Stimulated activated CD4-positive, alpha-beta T cell treated with anti-CD3 and anti-CD28 coated beads, Interleukin-12 subunit alpha, Interleukin-12 subunit beta, amount 100 ng/mL, for 4 hours (primary cell): ENCODE results near the gene TBC1D14.
"Not testable (repeated sequence)": the region's sequence is repeated elsewhere in the genome, so short reads cannot be mapped to it uniquely, and the experiment has no call there.

ENCODE experiments used
- DNase-seq: peaks from one replicate; pipeline ENCODE4 v3.0.0-alpha.2; 2020

Gene TBC1D14

DNA sequence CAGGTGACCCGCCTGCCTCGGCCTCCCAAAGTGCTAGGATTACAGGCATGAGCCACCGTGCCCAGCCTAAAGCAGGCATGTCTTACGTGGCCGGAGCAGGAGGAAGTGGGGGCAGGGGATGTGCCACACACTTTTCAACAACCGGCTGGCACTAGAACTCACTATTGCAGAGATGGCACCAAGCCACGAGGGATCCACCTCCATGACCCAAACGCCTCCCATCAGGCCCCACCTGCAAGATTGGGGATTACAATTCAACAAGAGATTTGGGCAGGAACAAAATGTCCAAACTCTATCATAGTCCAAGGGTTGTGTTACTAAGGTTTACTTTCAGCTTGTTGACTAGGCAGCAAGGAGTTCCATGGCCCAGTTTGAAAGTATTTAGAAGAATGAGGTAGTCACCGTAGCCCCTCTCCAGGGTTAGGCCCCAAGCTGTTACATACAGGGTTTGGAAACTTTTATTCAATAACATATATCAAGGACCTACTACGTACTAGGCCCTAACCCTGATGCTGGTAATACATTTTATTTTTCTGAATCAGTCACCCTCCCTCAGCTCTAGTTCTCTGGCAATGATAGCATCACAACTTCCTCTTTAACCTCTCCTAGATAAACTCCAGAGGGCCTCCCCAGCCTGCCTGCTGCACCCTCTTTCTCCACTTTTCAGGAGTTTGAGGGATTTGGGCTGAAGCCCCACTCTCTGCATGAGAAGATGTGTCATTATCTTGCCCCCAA, 18.0 kb upstream of the TBC1D14 start:
- no peak for DNase-seq

- no peak for DNase-seq
Observed at GRCh38 chr4:6892190-6892908, 17.3 kb upstream of the TBC1D14 start.

DNA sequence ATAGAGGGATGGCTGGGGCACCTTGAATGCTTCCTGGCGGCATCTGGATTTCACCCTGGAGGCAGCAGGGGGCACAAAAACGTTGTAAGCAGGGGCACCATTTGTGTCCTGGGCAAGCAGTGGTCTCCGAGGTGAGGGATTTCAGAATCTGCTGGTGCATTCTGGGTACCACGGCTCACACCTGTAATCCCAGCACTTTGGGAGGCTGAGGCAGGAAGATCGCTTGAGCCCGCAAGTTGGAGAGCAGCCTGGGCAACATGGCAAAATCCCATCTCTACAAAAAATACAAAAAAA, 16.8 kb upstream of the TBC1D14 start:
- DNase-seq = no peak

DNA sequence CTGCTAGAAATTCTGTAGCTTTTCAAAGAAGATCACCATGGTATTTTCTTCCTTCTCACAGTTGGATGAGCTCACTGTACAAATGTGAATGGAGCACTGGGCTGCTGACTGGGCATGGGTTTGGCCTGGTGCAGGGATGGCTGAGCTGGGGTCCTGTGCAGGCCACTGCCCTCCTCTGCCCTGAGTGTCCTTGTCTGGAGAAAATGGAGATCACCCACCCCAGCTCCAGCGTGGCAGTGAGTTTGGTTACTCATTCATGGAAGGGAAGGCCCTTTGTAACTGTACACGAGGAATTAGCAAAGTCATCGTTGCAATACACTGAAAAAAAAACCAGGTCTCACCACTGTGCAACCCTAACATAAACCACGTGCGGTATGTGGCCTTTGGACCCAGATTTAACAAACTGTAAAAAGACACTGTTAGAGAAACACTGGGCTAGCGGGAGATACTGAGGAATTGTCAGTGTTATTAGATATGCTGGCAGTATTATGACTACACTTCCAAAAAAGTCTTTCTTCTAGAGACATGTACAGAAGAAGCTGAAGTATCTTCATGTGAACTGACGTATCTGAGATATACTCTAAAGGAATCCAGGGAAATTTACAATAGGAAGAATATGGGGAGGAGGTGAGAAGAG, 16.1 kb upstream of the TBC1D14 start:
- no peak for DNase-seq

DNA sequence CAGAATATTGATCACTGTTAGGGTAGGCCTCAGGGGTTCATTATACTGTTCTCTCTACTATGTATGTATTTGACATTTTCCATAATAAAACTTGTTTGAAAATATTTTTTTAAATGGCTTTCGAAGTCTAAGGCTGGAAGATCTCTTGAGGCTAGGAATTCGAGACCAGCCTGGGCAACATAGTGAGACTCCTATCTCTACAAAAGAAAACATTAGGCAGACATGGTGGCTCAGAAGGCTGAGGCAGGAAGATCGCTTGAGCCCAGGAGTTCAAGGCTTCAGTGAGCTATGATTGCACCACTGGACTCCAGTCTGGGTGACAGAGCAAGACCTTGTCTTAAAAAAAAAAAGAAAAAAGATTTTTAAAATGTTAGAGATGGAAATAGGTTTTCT, 15.5 kb upstream of the TBC1D14 start:
- DNase-seq = no peak

- DNase-seq = no peak
Observed at GRCh38 chr4:6894528-6895498, 14.8 kb upstream of the TBC1D14 start.

GRCh38 chr4:6896035-6896434, 13.6 kb upstream of the TBC1D14 start:
- no peak for DNase-seq

DNA sequence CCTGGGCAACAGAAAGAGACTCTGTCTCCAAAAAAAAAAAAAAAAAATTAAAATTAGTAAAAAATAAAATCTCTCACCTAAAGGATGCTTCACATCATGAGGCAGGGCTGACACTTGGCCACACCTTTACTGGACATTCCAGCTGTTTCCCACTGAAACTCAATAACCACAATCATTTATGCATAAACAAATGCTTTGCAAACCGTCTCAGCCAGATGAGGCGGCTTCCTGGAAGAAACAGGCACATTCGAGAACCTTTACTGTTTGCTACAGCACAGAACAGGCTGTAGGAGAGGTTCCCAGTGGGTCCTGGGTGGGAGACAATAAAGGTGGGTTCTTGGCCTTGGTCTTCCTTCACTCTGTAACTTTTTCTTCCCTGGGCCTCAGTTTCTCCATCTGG, 10.9 kb upstream of the TBC1D14 start:
- no peak for DNase-seq

- DNase-seq = no peak
Observed at GRCh38 chr4:6900181-6900812, 9.3 kb upstream of the TBC1D14 start.

DNA sequence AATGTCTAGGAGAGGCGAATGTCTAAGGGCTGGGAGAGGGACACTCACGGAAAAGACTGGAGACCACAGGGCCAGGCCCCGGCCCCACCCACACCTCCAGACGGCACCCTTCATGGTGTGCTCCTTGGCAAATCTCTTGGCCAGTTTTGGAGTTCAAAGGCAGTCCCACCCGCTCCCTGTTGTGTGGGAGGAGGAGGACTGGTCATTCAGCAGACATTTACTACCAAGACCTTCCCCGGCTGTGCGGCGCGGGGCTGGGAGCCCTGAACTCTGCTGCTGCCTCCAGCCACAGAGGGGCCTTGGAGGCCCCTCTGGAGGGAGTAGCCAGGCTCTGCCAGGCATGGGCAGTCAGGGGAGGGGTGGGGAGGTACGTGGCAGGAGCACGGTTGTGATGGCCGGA, 8.7 kb upstream of the TBC1D14 start:
- DNase-seq = no peak

DNA sequence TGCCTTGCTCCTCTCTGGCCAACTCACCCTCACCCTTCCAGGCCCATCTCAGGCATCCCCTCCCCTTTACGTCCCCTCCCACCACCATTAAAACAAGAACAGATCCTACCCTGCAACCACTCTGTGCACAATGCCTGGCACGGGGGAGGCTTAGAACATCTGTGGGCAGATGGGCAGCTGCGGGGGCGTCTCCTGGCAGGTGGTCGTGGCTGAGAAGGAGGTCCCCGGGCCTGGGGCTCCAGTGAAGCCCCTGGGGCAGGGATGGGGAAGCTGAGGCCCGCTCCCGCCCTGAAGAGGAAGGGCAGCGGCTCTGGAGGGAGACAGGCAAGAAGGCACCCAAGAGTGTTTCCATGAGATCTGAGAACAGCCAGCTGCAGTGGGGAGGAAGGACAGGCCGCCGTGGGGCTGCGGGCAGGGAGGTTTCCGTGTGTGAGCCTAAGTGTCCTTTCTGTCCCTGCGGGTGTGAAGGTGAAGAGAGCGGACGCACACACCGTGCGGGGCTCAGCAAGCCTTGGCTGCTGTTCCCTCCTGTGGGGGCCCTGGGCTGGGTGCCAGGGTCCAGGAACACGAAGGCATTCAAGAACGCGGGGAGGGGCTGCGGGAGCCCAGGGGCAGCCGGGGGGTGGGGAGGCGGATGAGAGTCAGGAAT, 7.8 kb upstream of the TBC1D14 start:
- DNase-seq = no peak

- DNase-seq = no peak
Observed at GRCh38 chr4:6902318-6903042, 7.1 kb upstream of the TBC1D14 start.

- DNase-seq = no peak
Observed at GRCh38 chr4:6905516-6906445, 3.8 kb upstream of the TBC1D14 start.

GRCh38 chr4:6906486-6906885, 3.1 kb upstream of the TBC1D14 start:
- DNase-seq = not testable (repeated sequence)

- no peak for DNase-seq
Observed at GRCh38 chr4:6907658-6908191, 1.9 kb upstream of the TBC1D14 start.

DNA sequence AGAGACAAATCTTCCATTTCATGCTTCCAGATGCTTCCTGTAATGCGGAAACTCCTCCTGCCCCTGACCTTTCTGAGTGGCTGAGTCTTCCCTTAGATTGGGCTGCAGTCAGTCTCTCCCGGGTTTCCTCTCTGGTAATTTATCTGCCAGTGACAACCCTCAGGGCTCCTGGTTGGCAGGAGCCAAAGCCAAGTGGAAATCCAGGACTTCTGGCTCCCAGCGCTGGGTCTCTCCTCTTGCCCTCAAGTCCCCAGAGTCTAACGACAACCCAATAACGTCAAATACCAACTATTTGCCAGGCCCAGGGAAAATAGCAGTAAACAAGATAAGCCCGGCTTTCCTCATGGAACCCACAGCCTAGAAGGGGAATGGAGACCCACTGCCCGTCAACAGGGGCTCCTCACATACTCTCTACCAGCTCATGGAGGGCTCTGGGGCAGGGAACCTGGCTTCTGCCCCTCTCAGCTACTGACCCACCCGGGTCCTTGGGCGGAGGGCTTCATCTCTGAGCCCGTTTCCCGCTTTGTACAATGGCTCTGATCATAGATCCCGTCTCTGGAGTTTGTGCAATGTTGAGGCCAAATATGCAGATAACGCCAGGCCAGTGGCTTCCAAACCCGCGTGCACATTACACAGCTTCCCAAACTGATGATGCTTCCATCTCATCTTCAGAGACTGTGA, 1.1 kb upstream of the TBC1D14 start:
- DNase-seq = no peak

- DNase-seq = peak; percentile 54
Observed at GRCh38 chr4:6909970-6910339, 329 bp downstream of the TBC1D14 start.

- no peak for DNase-seq
Observed at GRCh38 chr4:6910340-6910959, 824 bp downstream of the TBC1D14 start.
